GM12865 (cell line): Measurements from ENCODE around the gene PLXNA2.

Experiments used
- DNase-seq: peaks from one replicate; pipeline ENCODE4 v3.0.0; 2010; ENCODE audit warnings: low read depth
- H3K4me3 ChIP-seq: 2 replicates; pipeline ENCODE4 v1.5.1; 2011; ENCODE audit warnings: mild to moderate bottlenecking, low read depth, low read length, control low read depth
- TF ChIP-seq, protein P1 (sequence below): IDR thresholded peaks from 2 replicates; pipeline ENCODE4 v1.5.1; 2011; ENCODE audit warnings: low read length, control low read depth, low read depth, inconsistent platforms; ENCODE audit not compliant: insufficient read depth; ENCODE audit errors: missing control alignments

The PLXNA2 gene

DNA sequence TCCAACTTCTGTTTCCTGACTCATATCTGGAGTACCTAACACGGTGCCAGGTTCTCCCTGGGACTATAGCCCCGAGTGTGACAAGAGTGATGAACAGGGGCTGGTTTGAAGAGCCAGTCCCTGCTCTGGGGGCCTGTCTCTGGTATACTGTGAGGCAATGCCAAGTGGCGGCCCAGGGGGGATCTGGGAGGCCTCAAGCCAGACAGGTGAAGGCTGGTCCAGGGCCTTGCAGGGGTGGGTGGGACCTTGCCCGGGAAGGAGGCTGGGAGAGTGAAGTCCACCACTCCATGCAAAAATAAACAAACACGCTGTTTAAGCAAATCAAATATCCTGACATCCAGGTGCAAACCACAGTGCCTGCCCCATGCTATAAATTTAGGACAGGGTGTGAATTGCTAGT lies 6.8 kb upstream of the PLXNA2 start:
- H3K4me3 ChIP-seq = no peak overlapping the region
- TF ChIP-seq, protein P1, sequence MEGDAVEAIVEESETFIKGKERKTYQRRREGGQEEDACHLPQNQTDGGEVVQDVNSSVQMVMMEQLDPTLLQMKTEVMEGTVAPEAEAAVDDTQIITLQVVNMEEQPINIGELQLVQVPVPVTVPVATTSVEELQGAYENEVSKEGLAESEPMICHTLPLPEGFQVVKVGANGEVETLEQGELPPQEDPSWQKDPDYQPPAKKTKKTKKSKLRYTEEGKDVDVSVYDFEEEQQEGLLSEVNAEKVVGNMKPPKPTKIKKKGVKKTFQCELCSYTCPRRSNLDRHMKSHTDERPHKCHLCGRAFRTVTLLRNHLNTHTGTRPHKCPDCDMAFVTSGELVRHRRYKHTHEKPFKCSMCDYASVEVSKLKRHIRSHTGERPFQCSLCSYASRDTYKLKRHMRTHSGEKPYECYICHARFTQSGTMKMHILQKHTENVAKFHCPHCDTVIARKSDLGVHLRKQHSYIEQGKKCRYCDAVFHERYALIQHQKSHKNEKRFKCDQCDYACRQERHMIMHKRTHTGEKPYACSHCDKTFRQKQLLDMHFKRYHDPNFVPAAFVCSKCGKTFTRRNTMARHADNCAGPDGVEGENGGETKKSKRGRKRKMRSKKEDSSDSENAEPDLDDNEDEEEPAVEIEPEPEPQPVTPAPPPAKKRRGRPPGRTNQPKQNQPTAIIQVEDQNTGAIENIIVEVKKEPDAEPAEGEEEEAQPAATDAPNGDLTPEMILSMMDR = no peak
- DNase-seq = no peak

DNA sequence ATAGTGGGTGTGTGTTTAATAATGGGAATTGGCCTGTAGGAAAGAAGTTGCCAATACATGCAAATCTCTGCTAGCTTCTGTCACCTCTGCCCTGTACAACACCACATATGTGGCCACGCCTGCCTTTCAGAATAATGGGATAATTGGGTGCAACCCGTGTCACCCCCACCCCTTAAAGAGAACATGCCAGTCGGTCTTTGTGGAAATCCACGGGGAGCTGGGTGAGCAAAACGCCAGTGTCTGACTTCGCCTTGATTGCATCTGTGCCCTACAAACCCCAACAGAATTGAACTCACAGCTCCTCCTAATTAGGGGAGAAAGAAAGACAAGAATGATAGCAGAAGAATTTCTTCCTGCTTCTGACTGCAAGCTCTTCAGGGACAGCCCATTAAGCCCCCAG lies 6.4 kb upstream of the PLXNA2 start:
- TF ChIP-seq, protein P1 = no peak
- no peak overlapping the region for H3K4me3 ChIP-seq
- DNase-seq = no peak

- TF ChIP-seq, protein P1 = no peak
- H3K4me3 ChIP-seq = no peak overlapping the region
- no peak for DNase-seq
Observed at GRCh38 chr1:208248991-208249696, 5.0 kb upstream of the PLXNA2 start.

- H3K4me3 ChIP-seq = no peak overlapping the region
- TF ChIP-seq, protein P1 = no peak
- no peak for DNase-seq
Observed at GRCh38 chr1:208248307-208248801, 4.2 kb upstream of the PLXNA2 start.

DNA sequence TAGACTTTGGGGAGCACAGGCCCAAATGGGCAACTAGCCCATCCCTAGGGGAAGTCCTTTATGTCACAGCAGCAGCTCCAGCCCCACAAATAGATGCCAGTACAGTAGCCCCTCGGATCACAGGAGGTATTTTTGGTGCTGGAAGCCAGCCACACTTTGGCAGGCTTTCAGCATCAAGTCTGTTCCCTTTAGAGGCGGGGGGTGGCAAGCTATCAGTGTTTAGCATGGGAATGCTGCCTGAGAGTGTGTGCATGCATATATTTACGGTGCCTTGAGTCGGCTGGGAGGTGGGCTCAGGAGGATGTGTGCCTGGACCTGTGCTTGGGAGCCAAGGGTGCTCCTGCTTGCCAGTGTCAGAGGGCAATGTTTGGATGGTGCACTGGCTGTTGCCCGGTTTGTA lies 3.5 kb upstream of the PLXNA2 start:
- DNase-seq = no peak
- TF ChIP-seq, protein P1 = no peak
- H3K4me3 ChIP-seq = no peak overlapping the region

DNA sequence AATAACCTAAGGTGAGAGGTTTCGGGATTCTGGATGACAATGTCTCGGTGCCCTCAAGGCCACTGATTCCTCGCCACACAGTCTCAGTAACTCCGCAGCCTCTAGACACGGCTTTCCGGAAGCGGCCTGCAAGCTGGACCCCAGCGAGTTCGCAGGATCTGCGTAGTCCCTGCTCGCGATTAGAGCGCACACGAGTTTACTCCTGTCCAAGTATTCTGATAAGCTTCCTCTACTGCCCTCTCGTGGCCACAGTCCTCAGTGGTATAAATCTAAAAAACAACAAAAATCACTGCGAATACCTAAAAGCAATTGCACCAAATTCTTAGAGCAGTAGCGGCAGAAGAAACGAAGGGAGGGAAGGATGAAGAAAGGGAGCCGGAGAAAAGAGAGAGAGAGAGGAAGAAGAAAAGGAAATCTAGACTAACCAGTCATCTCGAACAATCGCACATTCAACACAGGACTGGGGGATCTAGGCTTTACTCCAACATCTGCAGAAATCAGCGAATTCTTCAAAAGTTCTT lies 1.1 kb upstream of the PLXNA2 start:
- peak; percentile 85 for DNase-seq
- no peak overlapping the region for H3K4me3 ChIP-seq
- TF ChIP-seq, protein P1 = peak; percentile 75
